Mesodermal cell (in vitro differentiated cells): Measurements from ENCODE around the gene GIGYF1.

Source experiments
- H3K27ac ChIP-seq: 2 replicates; pipeline ENCODE4 v1.7.0; 2013; ENCODE audit warnings: mild to moderate bottlenecking, low read depth, low read length, moderate library complexity; ENCODE audit not compliant: severe bottlenecking
- H3K36me3 ChIP-seq: 2 replicates; pipeline ENCODE4 v1.7.1; 2013; ENCODE audit warnings: mild to moderate bottlenecking, low read length, moderate library complexity; ENCODE audit not compliant: control insufficient read depth, insufficient read depth
- H3K4me1 ChIP-seq: one replicate; pipeline ENCODE4 v1.7.1; 2013; ENCODE audit warnings: mild to moderate bottlenecking, low read length; ENCODE audit not compliant: insufficient read depth, control insufficient read depth, poor library complexity, severe bottlenecking
- H3K4me3 ChIP-seq: 2 replicates; pipeline ENCODE4 v1.7.0; 2013; ENCODE audit warnings: low read length, control low read depth, mild to moderate bottlenecking; ENCODE audit not compliant: insufficient read depth, poor library complexity, severe bottlenecking; ENCODE audit errors: extremely low read depth
- H3K9me3 ChIP-seq: 2 replicates; pipeline ENCODE4 v1.7.1; 2013; ENCODE audit warnings: mild to moderate bottlenecking, low read length, moderate library complexity; ENCODE audit not compliant: control insufficient read depth
- WGBS, 2 experiments: methylation state at CpG; one replicate each; pipeline ENCODE4 v1.1.5; 2013; ENCODE audit warnings: missing lambda C conversion rate in 2 of 2; ENCODE audit not compliant: insufficient coverage in 2 of 2; 5-methylcytosine and 5-hydroxymethylcytosine counted together

Gene GIGYF1

GRCh38 chr7:100677308-100678267 is 16.5 kb downstream of the GIGYF1 start:
- Histone ChIP-seq H3K27ac (no peak overlapping the region), H3K4me1 (peaks cover 12% of the 10 kb centered on the region), H3K9me3 (no peaks in the 10 kb centered on the region), H3K4me3 (no peak overlapping the region), H3K36me3 (peaks cover 63% of the 10 kb centered on the region)
- WGBS, 2 experiments = 96% methylated on average over 24 to 30 of the region's 36 CpGs

- Histone ChIP-seq H3K36me3 (peaks cover 54% of the 10 kb centered on the region), H3K4me3 (peak overlapping the region; percentile 88), H3K9me3 (no peaks in the 10 kb centered on the region), H3K27ac (peak overlapping the region; percentile 49), H3K4me1 (peaks cover 10% of the 10 kb centered on the region)
- 92 to 94% methylated on average over 19 to 21 of the region's 23 CpGs for WGBS, 2 experiments
Observed at GRCh38 chr7:100676501-100677306, 17.3 kb downstream of the GIGYF1 start.

- H3K27ac ChIP-seq = peak overlapping the region; percentile 49
- WGBS, 2 experiments = 10 to 16% methylated on average over 5 to 29 of the region's 59 CpGs
Observed at GRCh38 chr7:100675581-100676350, 18.3 kb downstream of the GIGYF1 start.

DNA sequence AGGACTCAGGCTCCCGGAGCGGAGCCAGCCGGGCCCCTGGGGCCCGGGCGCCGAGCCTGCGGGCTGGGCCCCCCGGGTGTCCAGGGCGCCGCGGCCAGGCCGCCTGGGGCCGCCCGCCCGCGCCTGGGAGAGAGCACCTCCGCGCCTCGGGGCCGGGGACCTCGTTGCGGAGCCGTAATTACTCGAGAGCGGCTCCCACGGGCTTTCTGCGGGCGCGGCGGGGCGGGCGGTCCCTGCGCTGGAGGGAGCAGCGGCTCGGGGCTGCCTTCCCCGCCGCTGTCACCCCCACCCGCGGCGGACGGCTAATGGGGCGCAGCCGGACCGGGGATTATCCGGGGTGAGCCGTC is 19.0 kb downstream of the GIGYF1 start:
- Histone ChIP-seq H3K4me1 (peaks cover 2% of the 10 kb centered on the region), H3K27ac (peak overlapping the region; percentile 49), H3K9me3 (no peaks in the 10 kb centered on the region), H3K4me3 (peak overlapping the region; percentile 88), H3K36me3 (peaks cover 39% of the 10 kb centered on the region)
- 0 to 1% methylated on average over 22 to 38 of the region's 46 CpGs for WGBS, 2 experiments

More at GRCh38 chr7:100675581-100676350, 18.3 kb downstream of the GIGYF1 start:
- peaks cover 3% of the 10 kb centered on the region for H3K4me1 ChIP-seq
- peak overlapping the region; percentile 88 for H3K4me3 ChIP-seq
- no peaks in the 10 kb centered on the region for H3K9me3 ChIP-seq
- peaks cover 44% of the 10 kb centered on the region for H3K36me3 ChIP-seq

DNA sequence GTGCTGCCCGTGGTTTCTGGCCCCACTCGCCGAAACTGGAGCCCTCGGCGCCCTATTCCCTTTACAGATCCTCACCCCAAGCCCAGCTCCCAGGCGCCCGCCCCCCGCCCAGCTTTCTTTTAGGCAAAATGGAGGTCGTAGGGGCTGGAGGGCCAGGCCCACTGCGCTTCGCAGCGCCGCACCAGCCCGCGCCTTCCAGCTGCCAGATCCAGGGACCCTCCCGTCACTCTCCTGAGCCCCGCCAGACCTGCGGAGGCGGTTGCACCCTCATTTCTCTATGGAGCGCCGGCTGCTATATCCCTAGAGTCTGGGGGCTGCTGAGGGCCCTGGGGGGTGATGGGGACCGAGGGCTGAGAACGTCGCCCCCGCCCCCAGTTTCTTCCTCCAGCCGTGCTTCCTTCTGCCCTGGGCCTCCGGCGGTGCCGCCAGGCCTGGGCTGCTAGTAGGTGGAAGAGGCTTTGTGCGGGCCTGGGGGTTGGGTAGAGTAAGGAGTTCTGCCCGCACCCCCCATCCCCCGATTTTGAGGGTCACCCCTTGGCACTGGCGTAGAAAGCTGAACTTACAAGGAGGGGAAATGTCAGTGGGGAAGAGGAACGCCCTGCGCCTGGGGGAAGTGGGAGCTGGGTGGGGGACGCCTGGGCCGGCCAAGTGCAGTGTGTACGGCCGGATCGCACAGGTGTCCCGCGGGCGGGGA is 19.5 kb downstream of the GIGYF1 start:
- no peaks in the 10 kb centered on the region for H3K9me3 ChIP-seq
- WGBS, 2 experiments = 1% methylated on average over 23 to 33 of the region's 43 CpGs
- peaks cover 33% of the 10 kb centered on the region for H3K36me3 ChIP-seq
- H3K27ac ChIP-seq = peak overlapping the region; percentile 45
- peaks cover 2% of the 10 kb centered on the region for H3K4me1 ChIP-seq
- H3K4me3 ChIP-seq = peak overlapping the region; percentile 88

- H3K36me3 ChIP-seq = peaks cover 28% of the 10 kb centered on the region
- peaks cover under 1% of the 10 kb centered on the region for H3K4me1 ChIP-seq
- H3K27ac ChIP-seq = peak overlapping the region; percentile 99
- H3K9me3 ChIP-seq = no peaks in the 10 kb centered on the region
- WGBS, 2 experiments = 0% methylated on average over 17 to 30 of the region's 34 CpGs
- peak overlapping the region; percentile 88 for H3K4me3 ChIP-seq
Observed at GRCh38 chr7:100673942-100674410, 20.1 kb downstream of the GIGYF1 start.

- WGBS, 2 experiments = 0% methylated on average over 19 to 39 of the region's 65 CpGs
- Histone ChIP-seq H3K36me3 (peaks cover 22% of the 10 kb centered on the region), H3K4me1 (no peaks in the 10 kb centered on the region), H3K9me3 (no peaks in the 10 kb centered on the region), H3K4me3 (peak within 1 kb of the TSS; percentile 88), H3K27ac (peak within 1 kb of the TSS; percentile 99)
Observed at GRCh38 chr7:100673302-100673941, 20.6 kb downstream of the GIGYF1 start, which contains the start of gene GNB2. Gene GNB2 (plus strand): TSS chr7:100673740. CDS start chr7:100676266, 2,526 bp downstream.

DNA sequence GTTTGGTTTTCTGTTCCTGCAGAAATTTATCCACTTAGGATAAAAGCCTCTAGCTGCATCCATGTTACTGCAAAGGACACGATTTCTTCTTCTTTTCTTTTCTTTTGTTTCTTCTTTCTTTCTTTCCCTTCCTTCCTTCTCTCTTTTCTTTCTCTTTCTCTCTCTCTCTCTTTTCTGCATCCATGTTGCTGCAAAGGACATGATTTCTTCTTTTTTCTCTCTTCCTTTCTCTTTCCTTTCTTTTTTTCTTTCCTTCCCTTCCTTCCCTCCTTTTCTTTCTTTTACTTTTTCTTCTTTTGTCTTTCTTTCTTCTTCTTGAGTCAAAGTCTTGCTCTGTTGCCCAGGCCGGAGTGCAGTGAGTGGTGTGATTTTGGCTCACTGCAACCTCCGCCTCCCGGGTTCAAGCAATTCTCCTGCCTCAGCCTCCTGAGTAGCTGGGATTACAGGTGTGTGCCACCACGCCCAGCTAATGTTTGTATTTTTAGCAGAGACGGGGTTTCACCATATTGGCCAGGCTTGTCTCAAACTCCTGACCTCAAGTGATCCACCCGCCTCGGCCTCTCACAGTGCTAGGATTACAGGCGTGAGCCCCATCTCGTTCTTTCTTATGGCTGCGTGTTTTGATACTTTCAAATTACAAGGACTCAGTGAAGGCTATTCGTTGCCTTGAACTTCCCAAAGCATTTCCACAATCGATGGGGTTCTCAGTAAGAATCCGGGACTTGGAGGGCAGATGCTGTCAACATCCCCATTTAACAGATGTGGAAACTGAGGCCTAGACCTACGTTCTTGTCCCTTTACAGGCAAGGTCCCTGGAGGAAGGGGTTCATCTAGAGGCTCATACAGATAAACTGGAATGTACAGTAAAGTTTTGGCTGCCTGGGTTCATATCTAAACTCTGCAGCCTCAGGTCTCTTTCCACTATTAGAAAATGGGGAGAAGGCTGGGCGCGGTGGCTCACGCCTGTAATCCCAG is 22.4 kb downstream of the GIGYF1 start:
- Histone ChIP-seq H3K36me3 (peaks cover 5% of the 10 kb centered on the region), H3K4me3 (no peak overlapping the region), H3K9me3 (no peaks in the 10 kb centered on the region), H3K4me1 (no peaks in the 10 kb centered on the region), H3K27ac (no peak overlapping the region)
- WGBS, 2 experiments = 90 to 94% methylated on average over 15 to 18 of the region's 18 CpGs

- 87 to 96% methylated on average over 3 of the region's 8 CpGs for WGBS, 2 experiments
- H3K36me3 ChIP-seq = no peaks in the 10 kb centered on the region
- no peaks in the 10 kb centered on the region for H3K9me3 ChIP-seq
- H3K4me1 ChIP-seq = no peaks in the 10 kb centered on the region
- no peak overlapping the region for H3K27ac ChIP-seq
- H3K4me3 ChIP-seq = no peak overlapping the region
Observed at GRCh38 chr7:100670074-100670473, 24.0 kb downstream of the GIGYF1 start.
